ENCODE measurements around the gene BET1L. TPM values are rescaled to one million over a fixed set of nuclear protein-coding genes. Genes with fewer than 3 reads are reported as not detected.

Gene BET1L
- total RNA-seq, 1 donor from 2014 or later = 73.2 TPM

DNA sequence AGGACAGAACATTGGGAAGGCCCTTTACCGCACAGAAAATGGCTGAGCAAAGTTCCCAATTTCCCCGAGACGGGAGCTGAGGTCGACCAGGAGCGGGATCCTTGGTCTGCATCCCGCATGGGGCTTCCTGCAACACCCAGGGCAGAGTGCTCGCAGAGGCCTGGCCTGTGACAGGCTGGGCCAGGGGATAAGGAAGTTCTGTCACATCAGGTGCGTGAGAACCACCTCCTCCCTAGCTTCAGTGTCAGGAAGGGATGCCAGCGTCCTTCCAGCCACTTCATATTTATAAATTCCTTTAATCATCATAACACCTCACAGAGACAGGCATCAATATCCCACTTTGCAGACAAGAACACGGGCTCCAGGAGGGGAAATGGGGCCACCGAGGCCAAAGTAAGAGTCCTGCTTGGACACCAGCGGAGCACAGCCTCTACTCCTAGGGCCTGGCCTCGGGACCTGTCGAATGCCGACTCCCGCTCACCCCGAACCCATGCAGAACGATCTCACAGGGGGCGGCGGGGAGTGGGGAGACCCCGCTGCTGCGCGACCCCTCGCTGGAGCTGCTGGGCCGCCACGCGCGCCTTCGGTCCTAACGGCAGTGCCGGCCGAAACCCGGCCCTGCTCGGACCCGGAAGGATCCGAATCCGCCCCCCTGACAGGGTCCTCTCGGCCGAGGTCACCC, 532 bp downstream of the BET1L start:
- H3K9me3 ChIP-seq (ENCODE audit: insufficient read depth, low read depth, low read length) = no peaks in the 10 kb centered on the region
- Mint-ChIP-seq H3K27me3 (ENCODE audit: low read depth, unreplicated experiment) (no peaks in the 10 kb centered on the region), H3K4me3 (ENCODE audit: unreplicated experiment) (peak overlapping the region; percentile 99), H3K36me3 (ENCODE audit: low read depth, unreplicated experiment) (peaks cover 27% of the 10 kb centered on the region), H3K9me3 (ENCODE audit: unreplicated experiment) (no peaks in the 10 kb centered on the region), H3K4me1 (ENCODE audit: low read depth, unreplicated experiment) (peaks cover 54% of the 10 kb centered on the region), H3K27ac (ENCODE audit: unreplicated experiment) (peak overlapping the region; percentile 98)
- H3K36me3 ChIP-seq (ENCODE audit: insufficient read depth, low read length) = peaks cover 20% of the 10 kb centered on the region
- H2AFZ ChIP-seq (ENCODE audit: low read depth, low read length) = peak overlapping the region; percentile 72
- H3K79me2 ChIP-seq (ENCODE audit: insufficient read depth, low read length) = peaks cover 87% of the 10 kb centered on the region
- H3K4me1 ChIP-seq (ENCODE audit: insufficient read depth, low read length) = peaks cover 33% of the 10 kb centered on the region
- no peak for TF ChIP-seq EZH2 (IDR thresholded peaks at IDR 0.05; ENCODE audit: insufficient read depth, low read length)
- TF ChIP-seq, protein P1, sequence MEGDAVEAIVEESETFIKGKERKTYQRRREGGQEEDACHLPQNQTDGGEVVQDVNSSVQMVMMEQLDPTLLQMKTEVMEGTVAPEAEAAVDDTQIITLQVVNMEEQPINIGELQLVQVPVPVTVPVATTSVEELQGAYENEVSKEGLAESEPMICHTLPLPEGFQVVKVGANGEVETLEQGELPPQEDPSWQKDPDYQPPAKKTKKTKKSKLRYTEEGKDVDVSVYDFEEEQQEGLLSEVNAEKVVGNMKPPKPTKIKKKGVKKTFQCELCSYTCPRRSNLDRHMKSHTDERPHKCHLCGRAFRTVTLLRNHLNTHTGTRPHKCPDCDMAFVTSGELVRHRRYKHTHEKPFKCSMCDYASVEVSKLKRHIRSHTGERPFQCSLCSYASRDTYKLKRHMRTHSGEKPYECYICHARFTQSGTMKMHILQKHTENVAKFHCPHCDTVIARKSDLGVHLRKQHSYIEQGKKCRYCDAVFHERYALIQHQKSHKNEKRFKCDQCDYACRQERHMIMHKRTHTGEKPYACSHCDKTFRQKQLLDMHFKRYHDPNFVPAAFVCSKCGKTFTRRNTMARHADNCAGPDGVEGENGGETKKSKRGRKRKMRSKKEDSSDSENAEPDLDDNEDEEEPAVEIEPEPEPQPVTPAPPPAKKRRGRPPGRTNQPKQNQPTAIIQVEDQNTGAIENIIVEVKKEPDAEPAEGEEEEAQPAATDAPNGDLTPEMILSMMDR (IDR thresholded peaks at IDR 0.05; ENCODE audit: insufficient read depth, low read depth, low read length) = no peak
- peaks cover 79% of the 10 kb centered on the region for H4K20me1 ChIP-seq (ENCODE audit: insufficient read depth, low read length)
- H3K4me3 ChIP-seq (ENCODE audit: insufficient read depth, low read depth, low read length) = peak overlapping the region; percentile 86
- H3K9ac ChIP-seq (ENCODE audit: low read length) = peak overlapping the region; percentile 97
- H3K27ac ChIP-seq (ENCODE audit: low read depth, low read length) = peak overlapping the region; percentile 95
- no peak for DNase-seq (ENCODE audit: low read depth)
- no peak for FAIRE-seq
- H3K27me3 ChIP-seq (ENCODE audit: insufficient read depth, low read length) = no peaks in the 10 kb centered on the region
- H3K4me2 ChIP-seq (ENCODE audit: low read length) = peak overlapping the region; percentile 97

DNA sequence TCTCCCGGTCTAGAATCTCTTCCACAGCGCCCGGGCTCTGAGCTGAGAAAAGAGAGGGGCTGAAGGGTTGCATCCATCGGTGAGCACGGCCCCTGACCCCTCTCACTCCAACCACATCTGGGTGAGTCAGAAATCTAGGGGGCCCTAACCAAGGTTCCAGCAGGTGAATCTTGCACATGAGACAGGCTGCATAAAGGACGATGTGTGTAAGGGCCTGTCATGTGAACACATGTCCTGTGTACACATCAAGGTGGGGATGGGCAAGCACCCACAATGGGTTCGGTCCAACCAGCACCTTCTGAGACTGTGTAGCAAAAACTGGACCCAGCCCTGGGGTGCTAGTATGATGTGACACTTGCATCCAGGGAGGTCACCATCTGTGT, 1.2 kb downstream of the BET1L start:
- Histone ChIP-seq H2AFZ (ENCODE audit: low read depth, low read length) (no peak overlapping the region), H3K36me3 (ENCODE audit: insufficient read depth, low read length) (peaks cover 15% of the 10 kb centered on the region), H3K27me3 (ENCODE audit: insufficient read depth, low read length) (no peaks in the 10 kb centered on the region), H3K4me2 (ENCODE audit: low read length) (peak overlapping the region; percentile 97), H3K4me3 (ENCODE audit: insufficient read depth, low read depth, low read length) (peak overlapping the region; percentile 86), H3K27ac (ENCODE audit: low read depth, low read length) (peak overlapping the region; percentile 95), H3K9me3 (ENCODE audit: insufficient read depth, low read depth, low read length) (no peaks in the 10 kb centered on the region), H3K9ac (ENCODE audit: low read length) (peak overlapping the region; percentile 97), H3K79me2 (ENCODE audit: insufficient read depth, low read length) (peaks cover 81% of the 10 kb centered on the region), H3K4me1 (ENCODE audit: insufficient read depth, low read length) (peaks cover 30% of the 10 kb centered on the region), H4K20me1 (ENCODE audit: insufficient read depth, low read length) (peaks cover 74% of the 10 kb centered on the region)
- peak overlapping the region; percentile 99 for H3K4me3 Mint-ChIP-seq (ENCODE audit: unreplicated experiment)
- H3K36me3 Mint-ChIP-seq (ENCODE audit: low read depth, unreplicated experiment) = peaks cover 24% of the 10 kb centered on the region
- no peaks in the 10 kb centered on the region for H3K9me3 Mint-ChIP-seq (ENCODE audit: unreplicated experiment)
- H3K4me1 Mint-ChIP-seq (ENCODE audit: low read depth, unreplicated experiment) = peaks cover 47% of the 10 kb centered on the region
- DNase-seq (ENCODE audit: low read depth) (no peak), FAIRE-seq (no peak)
- H3K27ac Mint-ChIP-seq (ENCODE audit: unreplicated experiment) = peak overlapping the region; percentile 98
- TF ChIP-seq, protein P1 (IDR thresholded peaks at IDR 0.05; ENCODE audit: insufficient read depth, low read depth, low read length) = no peak
- TF ChIP-seq EZH2 (IDR thresholded peaks at IDR 0.05; ENCODE audit: insufficient read depth, low read length) = no peak
- H3K27me3 Mint-ChIP-seq (ENCODE audit: low read depth, unreplicated experiment) = no peaks in the 10 kb centered on the region

All from astrocyte (in vitro differentiated cells and primary cell).